ENCODE data around the gene TMCO2. TPM values are rescaled to one million over a fixed set of nuclear protein-coding genes. Genes with fewer than 3 reads are reported as not detected.

Gene TMCO2
- total RNA-seq, 2 experiments from 2014 or later: not detected

DNA sequence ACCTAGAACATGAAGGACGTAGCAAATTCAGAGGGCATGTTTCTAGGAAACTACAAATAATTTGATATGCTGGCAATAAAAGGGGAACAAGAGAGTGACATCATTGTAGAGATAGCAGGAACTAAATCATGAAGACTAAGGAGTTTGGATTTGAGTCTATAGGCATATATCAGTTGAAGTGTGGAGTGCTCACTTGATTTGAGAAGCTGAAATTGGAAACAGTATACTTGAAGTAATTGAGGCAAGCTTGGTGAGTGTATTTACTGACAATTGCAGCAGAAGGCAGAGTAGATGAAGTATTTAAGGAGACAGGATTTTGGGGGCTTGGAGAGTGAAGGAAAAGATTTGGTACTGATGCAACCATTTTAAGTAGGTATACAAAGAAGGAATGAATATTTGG is 6.4 kb upstream of the TMCO2 start:
- Mint-ChIP-seq H3K27ac (peak overlapping the region; percentile 77), H3K27me3 (no peaks in the 10 kb centered on the region), H3K36me3 (ENCODE audit: low read depth) (peaks cover 43% of the 10 kb centered on the region), H3K4me1 (peaks cover 56% of the 10 kb centered on the region), H3K4me3 (peak overlapping the region; percentile 1), H3K9me3 (no peaks in the 10 kb centered on the region)
- CTCF ChIA-PET: interaction anchor here (0.6 to 2.6 kb wide), 10 partner anchors 9 to 712 kb away, joined by 3 to 15 read pairs (median 4); partner anchors contain the start of genes RLF and ZMPSTE24
- DNase-seq: no peak
- POLR2A ChIA-PET: interaction anchor here (0.9 to 4.6 kb wide), 9 partner anchors 10 to 159 kb away, joined by 3 to 48 read pairs (median 4); partner anchors contain the start of gene ZMPSTE24

GRCh38 chr1:40243351-40243750 is 4.4 kb upstream of the TMCO2 start:
- no peak overlapping the region for H3K27ac Mint-ChIP-seq
- ChIA-PET POLR2A (interaction anchor here (0.6 to 4.6 kb wide), 4 partner anchors 12 to 338 kb away, joined by 3 to 48 read pairs (median 20); partner anchors contain the start of gene ZMPSTE24), CTCF (interaction anchor here (1.2 kb wide), 1 partner anchor 81 kb away, joined by 5 read pairs; the partner anchor contains the start of gene RLF)
- H3K4me3 Mint-ChIP-seq: no peak overlapping the region
- no peaks in the 10 kb centered on the region for H3K9me3 Mint-ChIP-seq
- no peak for DNase-seq
- peaks cover 42% of the 10 kb centered on the region for H3K4me1 Mint-ChIP-seq
- H3K27me3 Mint-ChIP-seq: no peaks in the 10 kb centered on the region
- H3K36me3 Mint-ChIP-seq (ENCODE audit: low read depth): peaks cover 23% of the 10 kb centered on the region

GRCh38 chr1:40244138-40244744 is 3.5 kb upstream of the TMCO2 start:
- no peak overlapping the region for H3K4me3 Mint-ChIP-seq
- no peaks in the 10 kb centered on the region for H3K27me3 Mint-ChIP-seq
- POLR2A ChIA-PET: interaction anchor here (4.6 kb wide), 1 partner anchor 13 kb away, joined by 48 read pairs; the partner anchor contains the start of gene ZMPSTE24
- CTCF ChIA-PET: interaction anchor here (0.5 kb wide), 1 partner anchor 329 kb away, joined by 3 read pairs; no protein-coding TSS in a partner anchor
- DNase-seq: no peak
- peaks cover 15% of the 10 kb centered on the region for H3K36me3 Mint-ChIP-seq (ENCODE audit: low read depth)
- peaks cover 37% of the 10 kb centered on the region for H3K4me1 Mint-ChIP-seq
- no peak overlapping the region for H3K27ac Mint-ChIP-seq
- no peaks in the 10 kb centered on the region for H3K9me3 Mint-ChIP-seq

DNA sequence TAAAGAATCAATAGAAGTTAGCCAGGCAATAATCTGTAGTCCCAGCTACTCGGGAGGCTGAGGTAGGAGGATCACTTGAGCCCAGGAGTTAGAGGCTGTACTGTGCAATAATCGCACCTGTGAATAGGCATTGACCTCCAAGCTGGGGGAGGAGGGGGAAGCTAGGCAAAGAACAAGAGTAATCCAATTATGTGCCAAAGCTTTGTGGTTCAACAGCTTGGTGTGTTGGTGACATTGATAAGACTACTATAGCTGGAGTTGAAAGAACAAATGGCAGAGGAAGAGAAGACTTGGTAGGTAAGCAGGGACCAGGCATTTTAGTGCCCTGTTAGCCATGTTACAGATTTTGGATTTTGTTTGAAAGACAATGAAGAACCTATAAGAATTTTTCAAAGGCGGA is 2.1 kb upstream of the TMCO2 start:
- ChIA-PET CTCF (no interaction called here), POLR2A (interaction anchor here (1.0 kb wide), 1 partner anchor 12 kb away, joined by 4 read pairs; the partner anchor contains the start of gene ZMPSTE24)
- Mint-ChIP-seq H3K4me3 (no peak overlapping the region), H3K36me3 (ENCODE audit: low read depth) (peaks cover 3% of the 10 kb centered on the region), H3K9me3 (no peaks in the 10 kb centered on the region), H3K4me1 (peaks cover 30% of the 10 kb centered on the region), H3K27me3 (no peaks in the 10 kb centered on the region), H3K27ac (no peak overlapping the region)
- no peak for DNase-seq

DNA sequence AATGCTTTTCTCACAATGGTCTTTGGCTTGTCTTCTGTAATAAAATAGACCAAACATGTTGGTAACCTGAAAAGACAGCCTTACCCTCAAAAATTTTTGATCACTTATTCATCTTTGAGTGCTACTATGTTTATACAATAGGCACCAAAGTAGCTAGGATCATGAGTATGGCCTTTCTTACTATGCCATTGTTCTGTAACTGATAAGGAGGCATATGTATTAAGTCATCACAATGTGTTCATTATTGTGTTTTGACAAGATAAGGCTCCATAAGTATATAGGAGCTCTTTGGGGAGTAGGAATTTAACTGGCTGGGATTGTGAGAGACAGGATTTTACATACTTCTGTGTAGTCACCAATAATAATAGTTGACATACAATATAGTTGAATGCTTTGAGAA is 675 bp downstream of the TMCO2 start:
- H3K27ac Mint-ChIP-seq: no peak overlapping the region
- H3K4me1 Mint-ChIP-seq: peaks cover 22% of the 10 kb centered on the region
- no peaks in the 10 kb centered on the region for H3K9me3 Mint-ChIP-seq
- H3K36me3 Mint-ChIP-seq (ENCODE audit: low read depth): no peaks in the 10 kb centered on the region
- no peak for DNase-seq
- CTCF ChIA-PET: interaction anchor here (1.0 kb wide), 1 partner anchor 9 kb away, joined by 7 read pairs; no protein-coding TSS in a partner anchor
- H3K27me3 Mint-ChIP-seq: no peaks in the 10 kb centered on the region
- H3K4me3 Mint-ChIP-seq: no peak overlapping the region
- POLR2A ChIA-PET: no interaction called here

GRCh38 chr1:40251456-40251855 is 3.7 kb downstream of the TMCO2 start:
- H3K27me3 Mint-ChIP-seq: no peaks in the 10 kb centered on the region
- no peak overlapping the region for H3K4me3 Mint-ChIP-seq
- no peaks in the 10 kb centered on the region for H3K9me3 Mint-ChIP-seq
- DNase-seq: no peak
- H3K4me1 Mint-ChIP-seq: peaks cover 22% of the 10 kb centered on the region
- H3K36me3 Mint-ChIP-seq (ENCODE audit: low read depth): peaks cover 3% of the 10 kb centered on the region
- ChIA-PET CTCF (no interaction called here), POLR2A (no interaction called here)
- no peak overlapping the region for H3K27ac Mint-ChIP-seq

DNA sequence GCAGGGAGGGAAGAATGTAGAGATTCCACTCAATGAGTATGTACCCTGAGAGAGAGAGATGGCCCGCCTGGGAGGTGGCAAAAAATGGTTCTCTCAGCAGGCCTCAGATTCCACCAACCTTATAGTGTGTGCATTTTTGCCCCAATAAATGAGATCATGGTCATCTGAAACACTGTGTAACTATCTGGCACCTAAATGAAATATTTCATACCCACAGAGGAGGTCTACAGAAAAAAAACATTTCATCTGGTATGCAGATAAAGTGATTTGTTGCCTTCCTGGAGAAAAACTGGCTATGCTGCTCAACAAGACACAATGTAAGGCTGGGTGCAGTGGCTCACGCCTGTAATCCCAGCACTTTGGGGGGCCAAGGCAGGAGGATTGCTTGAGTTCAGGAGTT is 4.9 kb downstream of the TMCO2 start:
- Mint-ChIP-seq H3K27me3 (no peaks in the 10 kb centered on the region), H3K27ac (no peak overlapping the region), H3K4me1 (peaks cover 26% of the 10 kb centered on the region), H3K9me3 (no peaks in the 10 kb centered on the region), H3K4me3 (no peak overlapping the region), H3K36me3 (ENCODE audit: low read depth) (peaks cover 3% of the 10 kb centered on the region)
- no peak for DNase-seq
- POLR2A ChIA-PET: no interaction called here
- CTCF ChIA-PET: interaction anchor here (0.7 kb wide), 1 partner anchor 595 kb away, joined by 5 read pairs; no protein-coding TSS in a partner anchor

DNA sequence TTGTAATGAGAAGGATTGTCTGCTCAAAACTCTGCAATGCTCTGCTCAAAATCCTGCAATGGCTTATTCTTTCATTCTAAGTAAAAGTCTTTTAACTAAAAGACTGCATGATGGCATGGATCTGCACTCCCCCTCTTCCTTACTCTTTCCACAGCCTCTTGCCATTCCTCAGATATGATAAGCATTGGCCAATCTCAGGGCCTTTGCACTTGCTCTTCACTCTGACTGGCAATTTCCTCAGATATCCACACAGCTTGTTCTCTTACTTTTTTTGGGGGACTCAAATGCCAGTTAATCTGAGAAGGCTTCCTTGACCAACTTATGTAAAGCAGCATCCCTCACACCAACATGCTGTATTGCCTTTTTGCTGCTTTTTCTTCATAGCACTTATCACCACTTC is 7.5 kb downstream of the TMCO2 start:
- no peaks in the 10 kb centered on the region for H3K9me3 Mint-ChIP-seq
- H3K27ac Mint-ChIP-seq: no peak overlapping the region
- ChIA-PET POLR2A (interaction anchor here (1.4 to 5.0 kb wide), 2 partner anchors 13 to 94 kb away, joined by 3 to 48 read pairs; partner anchors contain the start of gene RLF), CTCF (interaction anchor here (1.0 to 3.5 kb wide), 2 partner anchors 14 to 84 kb away, joined by 3 to 10 read pairs; no protein-coding TSS in a partner anchor)
- DNase-seq: no peak
- peaks cover 37% of the 10 kb centered on the region for H3K4me1 Mint-ChIP-seq
- no peaks in the 10 kb centered on the region for H3K27me3 Mint-ChIP-seq
- H3K36me3 Mint-ChIP-seq (ENCODE audit: low read depth): peaks cover 9% of the 10 kb centered on the region
- H3K4me3 Mint-ChIP-seq: no peak overlapping the region

- DNase-seq: no peak
- Mint-ChIP-seq H3K36me3 (ENCODE audit: low read depth) (peaks cover 22% of the 10 kb centered on the region), H3K27me3 (no peaks in the 10 kb centered on the region), H3K4me1 (peaks cover 43% of the 10 kb centered on the region), H3K27ac (peak overlapping the region; percentile 99), H3K9me3 (no peaks in the 10 kb centered on the region), H3K4me3 (peak overlapping the region; percentile 96)
- POLR2A ChIA-PET: interaction anchor here (1.0 to 5.0 kb wide), 12 partner anchors 15 to 217 kb away, joined by 3 to 48 read pairs (median 6); partner anchors contain the start of genes CAP1, RLF and SMAP2
- CTCF ChIA-PET: interaction anchor here (0.9 to 3.5 kb wide), 6 partner anchors 8 to 104 kb away, joined by 3 to 10 read pairs (median 6); no protein-coding TSS in a partner anchor
Observed at GRCh38 chr1:40256401-40257084, 8.8 kb downstream of the TMCO2 start.

GRCh38 chr1:40257313-40257687 is 9.6 kb downstream of the TMCO2 start:
- Mint-ChIP-seq H3K9me3 (no peaks in the 10 kb centered on the region), H3K27me3 (no peaks in the 10 kb centered on the region), H3K4me3 (peak overlapping the region; percentile 96), H3K4me1 (peaks cover 43% of the 10 kb centered on the region), H3K27ac (peak overlapping the region; percentile 99), H3K36me3 (ENCODE audit: low read depth) (peaks cover 30% of the 10 kb centered on the region)
- no peak for DNase-seq
- CTCF ChIA-PET: interaction anchor here (0.9 to 3.5 kb wide), 8 partner anchors 9 to 148 kb away, joined by 3 to 10 read pairs (median 6); no protein-coding TSS in a partner anchor
- POLR2A ChIA-PET: interaction anchor here (0.6 to 5.0 kb wide), 20 partner anchors 12 to 274 kb away, joined by 3 to 48 read pairs (median 5); partner anchors contain the start of genes CAP1, COL9A2, PPT1 and RLF

DNA sequence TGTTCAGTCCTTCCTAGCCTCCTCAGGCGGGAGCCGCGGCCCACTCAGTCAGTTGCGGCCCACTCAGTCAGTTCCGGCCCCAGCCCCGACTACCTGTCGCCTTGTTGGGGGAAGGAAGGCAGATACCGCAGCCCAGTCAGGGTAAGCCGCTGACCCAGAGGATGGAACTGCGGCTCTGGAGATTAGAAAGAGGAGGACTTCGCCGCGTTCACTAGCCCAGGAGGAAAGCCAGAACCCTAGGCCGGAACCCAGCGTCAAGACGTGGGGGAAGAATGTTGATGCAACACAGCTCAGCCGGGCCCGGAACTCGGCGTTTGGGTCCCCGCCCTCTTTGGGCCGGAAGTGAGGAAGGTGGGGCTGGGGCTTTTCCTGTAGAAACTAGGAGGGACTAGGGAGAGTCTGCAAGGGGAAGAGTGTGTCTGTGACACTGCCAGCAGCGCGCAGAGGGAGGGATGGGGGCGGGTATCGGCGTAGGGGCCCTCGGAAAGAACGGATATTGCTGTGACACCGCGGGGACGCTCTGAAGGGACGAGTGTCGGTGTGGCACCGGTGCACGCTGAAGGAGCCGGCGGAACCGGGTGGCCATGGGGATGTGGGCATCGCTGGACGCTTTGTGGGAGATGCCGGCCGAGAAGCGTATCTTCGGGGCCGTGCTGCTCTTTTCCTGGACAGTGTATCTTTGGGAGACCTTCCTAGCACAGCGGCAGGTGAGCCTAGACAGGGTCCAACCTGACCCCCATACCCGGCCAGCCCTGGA is 10.1 kb downstream of the TMCO2 start, which contains the start of gene ZMPSTE24:
Gene ZMPSTE24, plus strand, starts transcription at position 549 of the 757 bp plus-strand sequence. Its CDS starts 36 bp downstream, at position 585.
- DNase-seq: peak; percentile 98
- peak within 1 kb of the TSS; percentile 99 for H3K27ac Mint-ChIP-seq
- peaks cover 34% of the 10 kb centered on the region for H3K36me3 Mint-ChIP-seq (ENCODE audit: low read depth)
- H3K4me1 Mint-ChIP-seq: peaks cover 47% of the 10 kb centered on the region
- H3K9me3 Mint-ChIP-seq: no peaks in the 10 kb centered on the region
- ChIA-PET CTCF (interaction anchor here (1.0 to 3.5 kb wide), 7 partner anchors 10 to 147 kb away, joined by 5 to 10 read pairs (median 7); no protein-coding TSS in a partner anchor), POLR2A (interaction anchor here (0.6 to 5.0 kb wide), 23 partner anchors 9 to 274 kb away, joined by 3 to 48 read pairs (median 5); partner anchors contain the start of genes CAP1, COL9A2, PPT1 and RLF)
- H3K27me3 Mint-ChIP-seq: no peaks in the 10 kb centered on the region
- H3K4me3 Mint-ChIP-seq: peak within 1 kb of the TSS; percentile 96

DNA sequence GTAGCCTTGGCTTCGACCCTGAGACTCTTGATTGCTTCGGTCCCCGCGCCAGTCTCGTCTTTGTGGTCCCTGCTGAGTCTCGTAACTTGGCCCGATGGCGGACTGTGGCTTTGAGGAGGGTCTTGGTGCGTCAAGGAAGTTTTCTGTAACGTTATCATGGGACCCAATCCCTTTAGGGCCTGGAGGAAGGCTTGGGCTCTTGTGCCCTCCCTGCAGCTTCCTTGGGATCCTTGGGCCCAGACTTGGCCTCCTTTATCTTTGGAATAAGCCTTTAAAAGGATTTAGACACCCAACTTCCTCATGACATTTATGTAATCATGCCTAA is 10.7 kb downstream of the TMCO2 start:
- ChIA-PET POLR2A (interaction anchor here (0.6 to 5.0 kb wide), 18 partner anchors 9 to 273 kb away, joined by 3 to 48 read pairs (median 5); partner anchors contain the start of genes CAP1, COL9A2, PPT1 and RLF), CTCF (interaction anchor here (1.0 to 3.5 kb wide), 5 partner anchors 17 to 147 kb away, joined by 5 to 10 read pairs (median 10); no protein-coding TSS in a partner anchor)
- Mint-ChIP-seq H3K4me3 (peak overlapping the region; percentile 96), H3K27ac (peak overlapping the region; percentile 99), H3K9me3 (no peaks in the 10 kb centered on the region), H3K4me1 (peaks cover 52% of the 10 kb centered on the region), H3K27me3 (no peaks in the 10 kb centered on the region), H3K36me3 (ENCODE audit: low read depth) (peaks cover 39% of the 10 kb centered on the region)
- DNase-seq: no peak

Measured in activated CD4-positive, alpha-beta memory T cell treated with anti-CD3 and anti-CD28 coated beads, Interleukin-2, amount 10 ng/mL, durations not matched to agents 7 days and 5 days (primary cell).